ENCODE results near the gene TBX15. TPM values are rescaled to one million over a fixed set of nuclear protein-coding genes. Genes with fewer than 3 reads are reported as not detected.
"Not testable (repeated sequence)": the region's sequence is repeated elsewhere in the genome, so short reads cannot be mapped to it uniquely, and the experiment has no call there.

Gene TBX15
- total and polyA plus RNA-seq, 2 donors, result 0.19 to 0.48 TPM

- Histone ChIP-seq H3K27me3 (ENCODE audit: control insufficient read depth in 2 of 2, insufficient read depth in 1 of 2, low read length in 1 of 2) (no peaks in the 10 kb centered on the region), H3K9me3 (ENCODE audit: control insufficient read depth in 2 of 2, insufficient read depth in 1 of 2, low read length in 1 of 2) (no peaks in the 10 kb centered on the region), H3K4me3 (ENCODE audit: low read length in 2 of 2) (no peak overlapping the region), H3K27ac (ENCODE audit: low read depth in 1 of 2, low read length in 1 of 2) (no peak overlapping the region), H3K36me3 (ENCODE audit: control insufficient read depth in 2 of 2, insufficient read depth in 2 of 2, low read length in 1 of 2) (no peaks in the 10 kb centered on the region), H3K4me1 (ENCODE audit: control insufficient read depth in 2 of 2, insufficient read depth in 2 of 2, low read length in 2 of 2) (no peaks in the 10 kb centered on the region)
- DNase-seq (ENCODE audit: low read depth in 6 of 9, low spot score in 9 of 9), result no peak
Observed at GRCh38 chr1:118926261-118926660, 61.9 kb downstream of the TBX15 start.

GRCh38 chr1:118925651-118926050, 62.5 kb downstream of the TBX15 start:
- no peaks in the 10 kb centered on the region for H3K36me3 ChIP-seq (ENCODE audit: control insufficient read depth in 2 of 2, insufficient read depth in 2 of 2, low read length in 1 of 2)
- no peaks in the 10 kb centered on the region for H3K27me3 ChIP-seq (ENCODE audit: control insufficient read depth in 2 of 2, insufficient read depth in 1 of 2, low read length in 1 of 2)
- WGBS, result 65% methylated on average over 2 of the region's 2 CpGs

GRCh38 chr1:118923319-118923718, 64.8 kb downstream of the TBX15 start:
- 70% methylated on average over 4 of the region's 4 CpGs for WGBS
- H3K9me3 ChIP-seq (ENCODE audit: control insufficient read depth in 2 of 2, insufficient read depth in 1 of 2, low read length in 1 of 2), result no peaks in the 10 kb centered on the region
- no peak for DNase-seq (ENCODE audit: low read depth in 6 of 9, low spot score in 9 of 9)
- no peak overlapping the region for H3K27ac ChIP-seq (ENCODE audit: low read depth in 1 of 2, low read length in 1 of 2)
- H3K36me3 ChIP-seq (ENCODE audit: control insufficient read depth in 2 of 2, insufficient read depth in 2 of 2, low read length in 1 of 2), result no peaks in the 10 kb centered on the region
- no peaks in the 10 kb centered on the region for H3K4me1 ChIP-seq (ENCODE audit: control insufficient read depth in 2 of 2, insufficient read depth in 2 of 2, low read length in 2 of 2)
- H3K27me3 ChIP-seq (ENCODE audit: control insufficient read depth in 2 of 2, insufficient read depth in 1 of 2, low read length in 1 of 2), result no peaks in the 10 kb centered on the region
- no peak overlapping the region for H3K4me3 ChIP-seq (ENCODE audit: low read length in 2 of 2)

More at GRCh38 chr1:118925651-118926050, 62.5 kb downstream of the TBX15 start:
- Histone ChIP-seq H3K27ac (ENCODE audit: low read depth in 1 of 2, low read length in 1 of 2) (no peak overlapping the region), H3K4me1 (ENCODE audit: control insufficient read depth in 2 of 2, insufficient read depth in 2 of 2, low read length in 2 of 2) (no peaks in the 10 kb centered on the region), H3K9me3 (ENCODE audit: control insufficient read depth in 2 of 2, insufficient read depth in 1 of 2, low read length in 1 of 2) (no peaks in the 10 kb centered on the region), H3K4me3 (ENCODE audit: low read length in 2 of 2) (no peak overlapping the region)
- no peak for DNase-seq (ENCODE audit: low read depth in 6 of 9, low spot score in 9 of 9)

DNA sequence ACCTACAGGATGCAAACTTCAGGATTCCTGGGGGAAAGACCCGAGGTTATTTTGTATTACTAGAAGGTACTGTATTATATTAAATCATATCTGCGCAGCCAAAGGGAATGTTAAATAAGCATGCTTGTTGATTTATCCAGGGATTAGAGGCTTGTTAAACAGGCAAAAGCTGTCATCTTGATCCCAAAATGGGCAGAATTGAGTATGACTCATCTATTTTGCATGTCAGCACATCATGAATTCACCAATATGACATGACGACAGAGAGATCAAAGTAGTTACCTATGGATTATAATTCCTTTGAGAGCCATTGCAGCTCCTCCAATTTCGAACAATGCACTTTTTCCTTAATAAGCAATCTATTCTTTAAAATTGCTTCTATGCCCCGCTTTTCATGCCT, 66.1 kb downstream of the TBX15 start:
- no peaks in the 10 kb centered on the region for H3K36me3 ChIP-seq (ENCODE audit: control insufficient read depth in 2 of 2, insufficient read depth in 2 of 2, low read length in 1 of 2)
- H3K4me1 ChIP-seq (ENCODE audit: control insufficient read depth in 2 of 2, insufficient read depth in 2 of 2, low read length in 2 of 2), result no peaks in the 10 kb centered on the region
- no peaks in the 10 kb centered on the region for H3K9me3 ChIP-seq (ENCODE audit: control insufficient read depth in 2 of 2, insufficient read depth in 1 of 2, low read length in 1 of 2)
- no peak for DNase-seq (ENCODE audit: low read depth in 6 of 9, low spot score in 9 of 9)
- no peak overlapping the region for H3K4me3 ChIP-seq (ENCODE audit: low read length in 2 of 2)
- H3K27ac ChIP-seq (ENCODE audit: low read depth in 1 of 2, low read length in 1 of 2), result no peak overlapping the region
- H3K27me3 ChIP-seq (ENCODE audit: control insufficient read depth in 2 of 2, insufficient read depth in 1 of 2, low read length in 1 of 2), result no peaks in the 10 kb centered on the region
- 94% methylated on average over 5 of the region's 5 CpGs for WGBS

DNA sequence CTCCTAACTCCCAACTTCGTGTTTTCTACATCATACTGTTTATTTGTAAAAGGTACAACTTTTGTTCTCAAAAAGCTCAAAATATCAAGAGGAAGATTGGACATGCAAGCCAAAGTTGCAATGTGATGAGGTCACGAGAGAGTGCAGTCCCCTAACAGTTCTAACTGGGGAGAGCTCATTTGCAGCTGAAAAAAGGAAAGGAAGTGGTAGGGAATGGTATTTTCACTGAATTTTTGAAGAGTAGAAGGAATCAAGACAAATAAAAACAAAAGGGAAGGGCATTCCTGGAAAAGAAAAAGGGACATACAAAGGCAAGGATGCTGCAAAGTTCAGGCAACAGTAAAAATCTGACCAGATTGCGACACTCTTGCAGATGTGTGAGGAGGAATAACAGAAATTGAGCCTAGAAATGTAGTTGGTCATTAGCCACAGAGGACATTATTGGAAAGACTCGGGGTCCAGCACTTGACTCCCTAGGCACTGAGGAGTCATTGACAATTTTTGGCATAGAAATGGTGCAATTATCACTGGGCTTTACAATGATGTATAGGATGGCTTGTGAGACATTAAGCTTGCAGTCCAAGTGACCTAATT, 67.9 kb downstream of the TBX15 start:
- H3K9me3 ChIP-seq (ENCODE audit: control insufficient read depth in 2 of 2, insufficient read depth in 1 of 2, low read length in 1 of 2), result no peaks in the 10 kb centered on the region
- H3K4me3 ChIP-seq (ENCODE audit: low read length in 2 of 2), result no peak overlapping the region
- DNase-seq (ENCODE audit: low read depth in 6 of 9, low spot score in 9 of 9), result no peak
- H3K4me1 ChIP-seq (ENCODE audit: control insufficient read depth in 2 of 2, insufficient read depth in 2 of 2, low read length in 2 of 2), result no peaks in the 10 kb centered on the region
- no peaks in the 10 kb centered on the region for H3K36me3 ChIP-seq (ENCODE audit: control insufficient read depth in 2 of 2, insufficient read depth in 2 of 2, low read length in 1 of 2)
- H3K27me3 ChIP-seq (ENCODE audit: control insufficient read depth in 2 of 2, insufficient read depth in 1 of 2, low read length in 1 of 2), result no peaks in the 10 kb centered on the region
- H3K27ac ChIP-seq (ENCODE audit: low read depth in 1 of 2, low read length in 1 of 2), result no peak overlapping the region
- WGBS, result 84% methylated on average over 4 of the region's 4 CpGs

DNA sequence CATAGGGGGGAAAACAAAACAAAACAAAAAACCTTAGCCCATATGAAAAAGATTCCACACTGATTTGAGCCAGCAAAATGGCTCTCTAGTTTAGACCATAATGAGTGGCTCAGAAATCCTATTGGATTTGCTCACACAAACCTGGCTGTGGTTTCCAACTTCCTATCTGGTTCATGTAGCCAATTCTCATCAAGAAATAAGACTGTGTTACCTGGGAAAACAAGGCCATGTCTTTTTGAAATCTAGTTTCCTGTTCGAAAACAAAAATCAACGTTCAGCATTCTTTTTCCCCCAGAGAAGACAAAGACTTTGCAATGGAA, 69.2 kb downstream of the TBX15 start:
- H3K27ac ChIP-seq (ENCODE audit: low read depth in 1 of 2, low read length in 1 of 2), result no peak overlapping the region
- 87% methylated on average over 2 of the region's 2 CpGs for WGBS
- DNase-seq (ENCODE audit: low read depth in 6 of 9, low spot score in 9 of 9), result no peak

GRCh38 chr1:118918230-118918939, 69.8 kb downstream of the TBX15 start:
- no peaks in the 10 kb centered on the region for H3K4me1 ChIP-seq (ENCODE audit: control insufficient read depth in 2 of 2, insufficient read depth in 2 of 2, low read length in 2 of 2)
- H3K9me3 ChIP-seq (ENCODE audit: control insufficient read depth in 2 of 2, insufficient read depth in 1 of 2, low read length in 1 of 2), result no peaks in the 10 kb centered on the region
- no peaks in the 10 kb centered on the region for H3K36me3 ChIP-seq (ENCODE audit: control insufficient read depth in 2 of 2, insufficient read depth in 2 of 2, low read length in 1 of 2)
- no peak for DNase-seq (ENCODE audit: low read depth in 6 of 9, low spot score in 9 of 9)
- no peak overlapping the region for H3K27ac ChIP-seq (ENCODE audit: low read depth in 1 of 2, low read length in 1 of 2)
- H3K4me3 ChIP-seq (ENCODE audit: low read length in 2 of 2), result no peak overlapping the region
- WGBS, result 86% methylated on average over 6 of the region's 6 CpGs
- H3K27me3 ChIP-seq (ENCODE audit: control insufficient read depth in 2 of 2, insufficient read depth in 1 of 2, low read length in 1 of 2), result no peaks in the 10 kb centered on the region

More for the DNA sequence above, 69.2 kb downstream of the TBX15 start:
- Histone ChIP-seq H3K9me3 (ENCODE audit: control insufficient read depth in 2 of 2, insufficient read depth in 1 of 2, low read length in 1 of 2) (no peaks in the 10 kb centered on the region), H3K4me3 (ENCODE audit: low read length in 2 of 2) (no peak overlapping the region), H3K36me3 (ENCODE audit: control insufficient read depth in 2 of 2, insufficient read depth in 2 of 2, low read length in 1 of 2) (no peaks in the 10 kb centered on the region), H3K4me1 (ENCODE audit: control insufficient read depth in 2 of 2, insufficient read depth in 2 of 2, low read length in 2 of 2) (no peaks in the 10 kb centered on the region), H3K27me3 (ENCODE audit: control insufficient read depth in 2 of 2, insufficient read depth in 1 of 2, low read length in 1 of 2) (no peaks in the 10 kb centered on the region)

DNA sequence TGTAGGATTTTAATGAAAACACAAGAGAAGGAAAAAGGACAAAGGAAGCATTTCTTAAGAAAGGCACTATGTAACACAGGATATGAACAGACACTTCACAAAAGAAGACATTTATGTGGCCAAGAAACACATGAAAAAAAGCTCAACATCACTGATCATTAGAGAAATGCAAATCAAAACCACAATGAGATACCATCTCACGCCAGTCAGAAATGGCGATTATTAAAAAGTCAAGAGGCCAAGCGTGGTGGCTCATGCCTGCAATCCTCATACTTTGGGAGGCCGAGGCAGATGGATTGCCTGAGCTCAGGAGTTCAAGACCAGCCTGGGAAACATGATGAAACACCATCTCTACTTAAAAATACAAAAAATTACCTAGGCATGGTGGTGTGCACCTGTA, 71.8 kb downstream of the TBX15 start:
- not testable (repeated sequence) for H3K27ac ChIP-seq (ENCODE audit: low read depth in 1 of 2, low read length in 1 of 2); H3K9me3 ChIP-seq (ENCODE audit: control insufficient read depth in 2 of 2, insufficient read depth in 1 of 2, low read length in 1 of 2); H3K36me3 ChIP-seq (ENCODE audit: control insufficient read depth in 2 of 2, insufficient read depth in 2 of 2, low read length in 1 of 2); H3K4me1 ChIP-seq (ENCODE audit: control insufficient read depth in 2 of 2, insufficient read depth in 2 of 2, low read length in 2 of 2); H3K4me3 ChIP-seq (ENCODE audit: low read length in 2 of 2); H3K27me3 ChIP-seq (ENCODE audit: control insufficient read depth in 2 of 2, insufficient read depth in 1 of 2, low read length in 1 of 2); DNase-seq (ENCODE audit: low read depth in 6 of 9, low spot score in 9 of 9)
- 93% methylated on average over 4 of the region's 4 CpGs for WGBS

- H3K9me3 ChIP-seq (ENCODE audit: control insufficient read depth in 2 of 2, insufficient read depth in 1 of 2, low read length in 1 of 2), result no peaks in the 10 kb centered on the region
- no peak for DNase-seq (ENCODE audit: low read depth in 6 of 9, low spot score in 9 of 9)
- no peaks in the 10 kb centered on the region for H3K27me3 ChIP-seq (ENCODE audit: control insufficient read depth in 2 of 2, insufficient read depth in 1 of 2, low read length in 1 of 2)
- no peaks in the 10 kb centered on the region for H3K36me3 ChIP-seq (ENCODE audit: control insufficient read depth in 2 of 2, insufficient read depth in 2 of 2, low read length in 1 of 2)
- H3K4me3 ChIP-seq (ENCODE audit: low read length in 2 of 2), result no peak overlapping the region
- WGBS, result 92% methylated on average over 2 of the region's 2 CpGs
- no peak overlapping the region for H3K27ac ChIP-seq (ENCODE audit: low read depth in 1 of 2, low read length in 1 of 2)
- H3K4me1 ChIP-seq (ENCODE audit: control insufficient read depth in 2 of 2, insufficient read depth in 2 of 2, low read length in 2 of 2), result no peaks in the 10 kb centered on the region
Observed at GRCh38 chr1:118914379-118915161, 73.6 kb downstream of the TBX15 start.

All from thymus (tissue), 11 donors.